Left ventricle myocardium inferior (tissue), 1 donor: Measurements from ENCODE around the gene MAEA. TPM values are rescaled to one million over a fixed set of nuclear protein-coding genes. Genes with fewer than 3 reads are reported as not detected.
A peak's percentile ranks its signal among the peaks of the same experiment; 100 is the strongest.

Experiments
- DNase-seq: peaks from one replicate; pipeline ENCODE4 v3.0.0-alpha.2; 2020
- H3K27ac ChIP-seq: fragments of 200-600 bp; replicated peaks from 2 replicates; pipeline ENCODE4 v1.8.0; 2021
- H3K27me3 ChIP-seq: fragments of 200-600 bp; 2 replicates; pipeline ENCODE4 v1.8.0; 2021; ENCODE audit warnings: low read depth
- H3K36me3 ChIP-seq: fragments of 200-600 bp; 2 replicates; pipeline ENCODE4 v1.8.0; 2021
- H3K4me1 ChIP-seq: fragments of 200-600 bp; 2 replicates; pipeline ENCODE4 v1.8.0; 2021
- H3K4me3 ChIP-seq: fragments of 200-600 bp; 2 replicates; pipeline ENCODE4 v1.8.0; 2021; ENCODE audit warnings: mild to moderate bottlenecking, moderate library complexity
- H3K9me3 ChIP-seq: fragments of 200-600 bp; replicated peaks from 2 replicates; pipeline ENCODE4 v1.8.0; 2021
- intact Hi-C: fragments of 100-400 bp; cut with micrococcal nuclease; formaldehyde crosslinking; loops from one replicate; pipeline ENCODE4 v1.11.0; 2022
- total RNA-seq: library from RNA; stranded (reverse); fragmentation: NEBNext Ultra II Directional; extraction: Animal tissue kit (Norgen Biotek cat#: 25700); gene quantifications from one replicate; pipeline ENCODE4 v1.2.1, GENCODE V29; 2021
- TF ChIP-seq, protein P1 (sequence below): fragments of 200-600 bp; IDR thresholded peaks from 2 replicates; pipeline ENCODE4 v1.8.0; 2021; ENCODE audit warnings: antibody characterized with exemption, mild to moderate bottlenecking, borderline replicate concordance
- donor health status: DM: no; HTN: yes; CAD: no; lungs with severe emphysema.

Gene MAEA
- total RNA-seq, 1 donor from 2014 or later: 49.5 TPM

DNA sequence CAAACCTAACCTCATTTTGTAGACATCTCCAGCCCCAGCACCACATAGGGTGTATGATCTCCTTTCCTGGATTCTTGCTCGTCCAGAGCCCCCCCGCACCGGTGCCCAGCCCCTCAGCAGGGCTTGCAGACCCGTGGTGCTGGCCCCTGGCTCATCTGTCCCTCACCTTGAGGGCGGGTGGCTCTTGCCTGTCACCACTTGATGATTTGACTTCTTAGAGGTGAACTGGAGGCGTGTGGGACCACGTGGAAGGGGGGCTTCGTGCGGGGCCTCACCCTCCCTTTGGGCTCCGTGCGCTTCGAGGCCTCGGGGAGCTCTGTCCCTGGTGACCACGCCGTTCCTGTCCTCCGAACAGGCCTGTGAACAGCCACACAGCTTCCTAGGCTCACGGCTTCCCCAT lies 72.8 kb downstream of the MAEA start:
- H3K4me1 ChIP-seq: no peaks in the 10 kb centered on the region
- H3K9me3 ChIP-seq: no peaks in the 10 kb centered on the region
- H3K4me3 ChIP-seq: no peak overlapping the region
- intact Hi-C loops: no loop called here
- TF ChIP-seq, protein P1, sequence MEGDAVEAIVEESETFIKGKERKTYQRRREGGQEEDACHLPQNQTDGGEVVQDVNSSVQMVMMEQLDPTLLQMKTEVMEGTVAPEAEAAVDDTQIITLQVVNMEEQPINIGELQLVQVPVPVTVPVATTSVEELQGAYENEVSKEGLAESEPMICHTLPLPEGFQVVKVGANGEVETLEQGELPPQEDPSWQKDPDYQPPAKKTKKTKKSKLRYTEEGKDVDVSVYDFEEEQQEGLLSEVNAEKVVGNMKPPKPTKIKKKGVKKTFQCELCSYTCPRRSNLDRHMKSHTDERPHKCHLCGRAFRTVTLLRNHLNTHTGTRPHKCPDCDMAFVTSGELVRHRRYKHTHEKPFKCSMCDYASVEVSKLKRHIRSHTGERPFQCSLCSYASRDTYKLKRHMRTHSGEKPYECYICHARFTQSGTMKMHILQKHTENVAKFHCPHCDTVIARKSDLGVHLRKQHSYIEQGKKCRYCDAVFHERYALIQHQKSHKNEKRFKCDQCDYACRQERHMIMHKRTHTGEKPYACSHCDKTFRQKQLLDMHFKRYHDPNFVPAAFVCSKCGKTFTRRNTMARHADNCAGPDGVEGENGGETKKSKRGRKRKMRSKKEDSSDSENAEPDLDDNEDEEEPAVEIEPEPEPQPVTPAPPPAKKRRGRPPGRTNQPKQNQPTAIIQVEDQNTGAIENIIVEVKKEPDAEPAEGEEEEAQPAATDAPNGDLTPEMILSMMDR: no peak
- peaks cover 19% of the 10 kb centered on the region for H3K36me3 ChIP-seq
- no peaks in the 10 kb centered on the region for H3K27me3 ChIP-seq
- DNase-seq: no peak
- H3K27ac ChIP-seq: no peak overlapping the region

DNA sequence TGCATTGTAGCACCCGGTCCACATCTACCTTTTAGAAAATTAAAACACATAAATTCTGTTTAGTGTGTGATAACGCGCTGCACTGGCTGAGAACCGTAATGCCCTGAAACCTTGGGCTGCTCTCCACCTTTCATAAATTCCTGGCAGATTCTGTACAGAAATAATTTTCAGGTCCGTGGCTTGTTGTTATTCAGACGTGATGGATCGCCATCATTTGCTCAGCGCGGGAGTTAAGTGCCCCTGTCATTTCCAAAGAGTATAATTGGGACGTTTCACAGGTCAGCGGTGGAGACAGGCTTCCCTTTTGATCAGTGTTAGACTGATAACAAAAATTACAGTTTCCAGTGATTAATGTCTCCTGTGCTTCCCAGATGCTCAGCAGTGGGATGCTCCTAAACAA lies 73.8 kb downstream of the MAEA start:
- TF ChIP-seq, protein P1: no peak
- H3K36me3 ChIP-seq: peaks cover 25% of the 10 kb centered on the region
- no peak for DNase-seq
- intact Hi-C loops: no loop called here
- no peaks in the 10 kb centered on the region for H3K4me1 ChIP-seq
- H3K27ac ChIP-seq: no peak overlapping the region
- no peaks in the 10 kb centered on the region for H3K9me3 ChIP-seq
- no peaks in the 10 kb centered on the region for H3K27me3 ChIP-seq
- H3K4me3 ChIP-seq: no peak overlapping the region

DNA sequence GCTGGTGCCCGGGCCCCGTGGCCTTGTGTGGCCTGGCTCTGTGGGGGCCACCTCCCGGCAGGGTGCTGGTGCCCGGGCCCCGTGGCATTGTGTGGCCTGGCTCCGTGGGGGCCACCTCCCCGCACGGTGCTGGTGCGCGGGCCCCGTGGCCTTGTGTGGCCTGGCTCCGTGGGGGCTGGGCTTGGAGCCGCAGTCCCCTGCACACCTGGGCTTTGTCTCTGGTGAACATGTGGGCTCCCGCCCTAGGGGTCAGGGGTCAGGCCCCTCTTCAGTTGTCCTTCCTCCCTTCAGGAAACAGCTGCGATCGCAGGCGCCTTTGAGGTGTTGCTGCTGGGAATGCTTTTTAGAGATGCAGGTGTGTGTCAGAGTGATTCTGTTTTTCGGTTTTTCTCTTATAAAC lies 74.5 kb downstream of the MAEA start:
- H3K27ac ChIP-seq: no peak overlapping the region
- TF ChIP-seq, protein P1: no peak
- intact Hi-C loops: no loop called here
- H3K4me1 ChIP-seq: no peaks in the 10 kb centered on the region
- DNase-seq: no peak
- H3K36me3 ChIP-seq: peaks cover 25% of the 10 kb centered on the region
- H3K27me3 ChIP-seq: no peaks in the 10 kb centered on the region
- no peaks in the 10 kb centered on the region for H3K9me3 ChIP-seq
- H3K4me3 ChIP-seq: no peak overlapping the region

DNA sequence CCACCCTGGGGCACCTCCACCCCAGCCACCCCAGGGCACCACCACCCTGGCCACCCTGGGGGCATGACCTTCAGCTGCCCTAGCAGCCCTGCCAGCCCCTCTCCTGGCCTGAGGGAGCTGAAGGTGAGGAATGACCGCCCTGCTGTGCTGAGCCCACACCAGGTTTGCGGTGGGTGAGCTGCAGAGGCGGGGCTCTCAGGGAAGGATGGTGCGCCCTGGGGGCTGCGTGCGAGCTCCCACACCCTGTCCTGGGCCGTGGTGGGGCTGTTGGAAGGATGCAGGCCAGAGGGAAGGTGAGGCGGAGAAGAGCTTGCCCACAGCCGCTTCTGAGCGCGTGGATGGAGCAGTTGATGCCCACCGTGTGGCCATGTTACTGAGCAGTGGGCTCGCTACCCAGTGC lies 75.1 kb downstream of the MAEA start:
- Histone ChIP-seq H3K27me3 (no peaks in the 10 kb centered on the region), H3K4me3 (no peak overlapping the region), H3K27ac (no peak overlapping the region), H3K4me1 (no peaks in the 10 kb centered on the region), H3K9me3 (no peaks in the 10 kb centered on the region), H3K36me3 (peaks cover 25% of the 10 kb centered on the region)
- intact Hi-C loops: no loop called here
- DNase-seq: no peak
- TF ChIP-seq, protein P1: no peak

DNA sequence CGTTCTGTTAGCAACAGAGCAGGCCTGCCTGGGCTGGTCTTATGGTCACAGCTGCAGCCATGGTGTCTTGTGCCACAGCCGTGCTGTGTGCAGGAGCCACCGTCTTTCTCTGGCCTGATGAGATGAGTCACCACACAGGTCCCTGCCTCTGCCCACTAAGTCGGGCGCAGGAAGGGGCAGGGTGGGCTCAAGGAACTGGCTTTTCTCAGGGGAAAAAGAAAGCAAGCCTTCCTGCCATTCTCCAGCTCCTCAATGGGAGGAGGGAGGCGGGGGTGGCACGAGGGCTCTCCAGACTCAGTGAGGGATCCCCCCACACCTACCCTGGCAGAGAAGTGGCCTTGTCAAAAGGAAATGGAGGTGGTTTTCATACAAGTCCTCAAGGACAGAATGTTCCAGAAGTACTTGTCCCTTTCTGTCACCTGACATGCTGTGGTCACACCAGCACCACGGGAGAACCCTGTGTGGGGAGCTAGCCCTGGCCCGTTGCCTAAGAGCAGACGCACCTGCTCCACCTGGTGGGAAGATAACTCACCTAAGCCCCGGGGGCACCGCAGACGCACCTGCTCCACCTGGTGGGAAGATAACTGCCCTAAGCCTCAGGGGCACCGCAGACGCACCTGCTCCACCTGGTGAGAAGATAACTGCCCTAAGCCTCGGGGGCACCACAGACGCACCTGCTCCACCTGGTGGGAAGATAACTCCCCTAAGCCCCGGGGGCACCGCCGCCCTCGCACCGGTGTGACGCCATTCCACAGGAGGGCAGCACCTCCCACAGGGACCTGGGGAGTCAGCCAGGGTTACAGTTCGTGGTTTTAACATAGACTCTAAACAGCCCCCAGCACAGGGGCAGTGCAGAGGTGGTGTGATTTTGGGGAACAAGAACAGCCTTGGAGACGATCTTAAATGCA lies 75.8 kb downstream of the MAEA start:
- DNase-seq: peak; percentile 8
- no peaks in the 10 kb centered on the region for H3K4me1 ChIP-seq
- no peak overlapping the region for H3K27ac ChIP-seq
- H3K4me3 ChIP-seq: no peak overlapping the region
- intact Hi-C loops: no loop called here
- peaks cover 25% of the 10 kb centered on the region for H3K36me3 ChIP-seq
- TF ChIP-seq, protein P1: no peak
- H3K9me3 ChIP-seq: no peaks in the 10 kb centered on the region
- H3K27me3 ChIP-seq: no peaks in the 10 kb centered on the region
